ENCODE results near the gene OSMR. TPM values are rescaled to one million over a fixed set of nuclear protein-coding genes. Genes with fewer than 3 reads are reported as not detected.

The OSMR gene
- total RNA-seq, 1 experiment from 2014 or later: 46.0 TPM

DNA sequence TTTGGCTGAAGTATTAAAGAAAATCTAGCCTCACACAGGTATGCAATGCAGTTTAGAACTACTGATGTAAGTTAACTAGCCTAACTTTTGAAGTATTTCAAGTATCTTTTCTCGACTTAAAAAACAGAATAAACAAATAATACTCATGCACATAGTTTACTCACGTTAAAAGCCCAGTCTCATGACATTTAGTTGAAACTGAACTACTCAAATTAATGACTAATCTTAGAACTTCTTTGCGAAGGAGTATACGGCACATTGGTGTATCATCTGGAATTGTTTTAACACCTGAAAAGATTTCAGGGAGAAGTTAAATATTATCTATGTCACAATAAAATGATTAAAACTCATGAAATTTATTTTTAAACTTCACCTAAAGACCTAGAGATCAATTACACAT lies 98.5 kb downstream of the OSMR start:
- RAD21 ChIA-PET (ENCODE audit: low non-redundant PET in 1 of 2, low total read pairs in 2 of 2, uncharacterized antibody in 2 of 2, unreplicated experiment in 2 of 2): no interaction called here
- Histone ChIP-seq H3K9me3 (ENCODE audit: control insufficient read depth in 1 of 2, insufficient read depth in 1 of 2, low read depth in 1 of 2, low read length in 2 of 2) (no peaks in the 10 kb centered on the region), H3K79me2 (ENCODE audit: insufficient read depth, low read length) (no peaks in the 10 kb centered on the region), H4K20me1 (ENCODE audit: insufficient read depth) (no peaks in the 10 kb centered on the region), H3K9me2 (ENCODE audit: insufficient read depth) (no peaks in the 10 kb centered on the region), H3K36me3 (ENCODE audit: control insufficient read depth in 1 of 2, insufficient read depth in 2 of 2, low read length in 2 of 2) (peaks cover 10 to 19% of the 10 kb centered on the region in 2 experiments; a peak in 3 of 4 replicates), H3K4me1 (ENCODE audit: control insufficient read depth in 1 of 2, insufficient read depth in 2 of 2, low read length in 2 of 2) (no peaks in the 10 kb centered on the region), H3K9ac (ENCODE audit: low read length) (no peak overlapping the region), H3K4me3 (replicated peaks in 1 of 2; ENCODE audit: low read depth in 1 of 2, low read length in 2 of 2) (no peak overlapping the region), H3K27ac (ENCODE audit: low read depth, low read length) (no peak overlapping the region), H2AFZ (ENCODE audit: low read depth, low read length, poor library complexity, severe bottlenecking) (no peak overlapping the region), H3K4me2 (ENCODE audit: low read length) (no peak overlapping the region), H3K27me3 (ENCODE audit: insufficient read depth, low read length) (no peaks in the 10 kb centered on the region)
- intact Hi-C loops (cut with micrococcal nuclease): no loop called here
- CTCF ChIA-PET: no interaction called here
- no peak for DNase-seq (ENCODE audit: low read depth, low spot score)
- TF ChIP-seq, protein P1, sequence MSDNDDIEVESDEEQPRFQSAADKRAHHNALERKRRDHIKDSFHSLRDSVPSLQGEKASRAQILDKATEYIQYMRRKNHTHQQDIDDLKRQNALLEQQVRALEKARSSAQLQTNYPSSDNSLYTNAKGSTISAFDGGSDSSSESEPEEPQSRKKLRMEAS (IDR thresholded peaks at IDR 0.05): no peak
- no peak for TF ChIP-seq CEBPB (IDR thresholded peaks at IDR 0.05; ENCODE audit: low read depth)
- TF ChIP-seq RAD21 (IDR thresholded peaks at IDR 0.05; ENCODE audit: low read depth): no peak
- TF ChIP-seq CBX3 (IDR thresholded peaks at IDR 0.05; ENCODE audit: low read depth): no peak
- no peak for TF ChIP-seq TCF7L2 (IDR thresholded peaks at IDR 0.05; ENCODE audit: borderline replicate concordance, extremely low read depth, insufficient read depth, insufficient read length)
- no peak for TF ChIP-seq ZBTB33 (IDR thresholded peaks at IDR 0.05; ENCODE audit: extremely low read depth, insufficient replicate concordance, low read length)
- no peak for TF ChIP-seq ATF3 (IDR thresholded peaks at IDR 0.05)
- no peak for TF ChIP-seq POLR2A (IDR thresholded peaks at IDR 0.05; ENCODE audit: borderline replicate concordance, extremely low read depth, insufficient read depth, insufficient read length)
- ATAC-seq: no peak
- BruUV-seq (replicated peaks): no TSS peak
- POLR2A ChIA-PET: no interaction called here

DNA sequence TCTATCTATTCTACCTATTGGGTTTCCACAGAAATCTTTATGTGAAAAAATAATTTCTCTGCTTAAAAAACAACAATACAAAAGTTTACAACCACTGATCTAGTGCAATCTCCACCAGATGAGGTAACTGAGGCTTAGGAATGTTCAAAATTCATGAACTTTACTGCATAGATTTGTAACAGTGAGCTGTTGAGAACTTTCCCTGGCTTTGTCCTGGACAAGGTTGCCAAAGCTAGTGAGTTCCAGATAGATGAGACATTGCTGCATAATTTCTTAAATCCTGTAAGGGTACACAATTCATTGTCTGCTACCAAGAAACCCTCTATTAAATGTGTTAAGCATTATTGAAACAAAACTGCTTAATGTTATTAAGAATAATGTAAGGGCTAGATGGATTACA lies 102.7 kb downstream of the OSMR start:
- Histone ChIP-seq H3K9ac (ENCODE audit: low read length) (no peak overlapping the region), H3K4me3 (replicated peaks in 1 of 2; ENCODE audit: low read depth in 1 of 2, low read length in 2 of 2) (no peak overlapping the region), H4K20me1 (ENCODE audit: insufficient read depth) (no peaks in the 10 kb centered on the region), H2AFZ (ENCODE audit: low read depth, low read length, poor library complexity, severe bottlenecking) (no peak overlapping the region), H3K79me2 (ENCODE audit: insufficient read depth, low read length) (no peaks in the 10 kb centered on the region), H3K27ac (ENCODE audit: low read depth, low read length) (no peak overlapping the region), H3K27me3 (ENCODE audit: insufficient read depth, low read length) (no peaks in the 10 kb centered on the region), H3K4me1 (ENCODE audit: control insufficient read depth in 1 of 2, insufficient read depth in 2 of 2, low read length in 2 of 2) (no peaks in the 10 kb centered on the region), H3K9me3 (ENCODE audit: control insufficient read depth in 1 of 2, insufficient read depth in 1 of 2, low read depth in 1 of 2, low read length in 2 of 2) (no peaks in the 10 kb centered on the region), H3K9me2 (ENCODE audit: insufficient read depth) (no peaks in the 10 kb centered on the region), H3K36me3 (ENCODE audit: control insufficient read depth in 1 of 2, insufficient read depth in 2 of 2, low read length in 2 of 2) (peaks cover 24 to 27% of the 10 kb centered on the region in 2 experiments), H3K4me2 (ENCODE audit: low read length) (no peak overlapping the region)
- ChIA-PET POLR2A (no interaction called here), CTCF (interaction anchor here (0.8 kb wide), 1 partner anchor 701 kb away, joined by 3 read pairs; no protein-coding TSS in a partner anchor), RAD21 (ENCODE audit: low non-redundant PET in 1 of 2, low total read pairs in 2 of 2, uncharacterized antibody in 2 of 2, unreplicated experiment in 2 of 2) (no interaction called here)
- ATAC-seq: no peak
- no TSS peak for BruUV-seq (replicated peaks)
- intact Hi-C loops (cut with micrococcal nuclease): no loop called here
- DNase-seq (ENCODE audit: low read depth, low spot score): no peak
- TF ChIP-seq ZBTB33 (IDR thresholded peaks at IDR 0.05; ENCODE audit: extremely low read depth, insufficient replicate concordance, low read length): no peak
- no peak for TF ChIP-seq RAD21 (IDR thresholded peaks at IDR 0.05; ENCODE audit: low read depth)
- TF ChIP-seq, protein P1 (IDR thresholded peaks at IDR 0.05): no peak
- no peak for TF ChIP-seq EGR1 (IDR thresholded peaks at IDR 0.05; ENCODE audit: low read depth)
- no peak for TF ChIP-seq CEBPB (IDR thresholded peaks at IDR 0.05; ENCODE audit: low read depth)
- TF ChIP-seq SP1 (IDR thresholded peaks at IDR 0.05; ENCODE audit: low read depth): no peak
- no peak for TF ChIP-seq JUND (IDR thresholded peaks at IDR 0.05)
- no peak for TF ChIP-seq ATF3 (IDR thresholded peaks at IDR 0.05)
- TF ChIP-seq EZH2 (IDR thresholded peaks at IDR 0.05): no peak
- no peak for TF ChIP-seq YY1 (IDR thresholded peaks at IDR 0.05; ENCODE audit: extremely low read depth, insufficient replicate concordance, low read depth, low read length)
- TF ChIP-seq FOSL1 (IDR thresholded peaks at IDR 0.05; ENCODE audit: low read depth): no peak

Data from HCT116 (cell line).